Activated T-cell treated with anti-CD3 and anti-CD28 coated beads for 4 hours (primary cell): ENCODE measurements around the gene HDAC4.

Experiments used
- DNase-seq: peaks from one replicate; pipeline ENCODE4 v3.0.0-alpha.2; 2020

Gene HDAC4

DNA sequence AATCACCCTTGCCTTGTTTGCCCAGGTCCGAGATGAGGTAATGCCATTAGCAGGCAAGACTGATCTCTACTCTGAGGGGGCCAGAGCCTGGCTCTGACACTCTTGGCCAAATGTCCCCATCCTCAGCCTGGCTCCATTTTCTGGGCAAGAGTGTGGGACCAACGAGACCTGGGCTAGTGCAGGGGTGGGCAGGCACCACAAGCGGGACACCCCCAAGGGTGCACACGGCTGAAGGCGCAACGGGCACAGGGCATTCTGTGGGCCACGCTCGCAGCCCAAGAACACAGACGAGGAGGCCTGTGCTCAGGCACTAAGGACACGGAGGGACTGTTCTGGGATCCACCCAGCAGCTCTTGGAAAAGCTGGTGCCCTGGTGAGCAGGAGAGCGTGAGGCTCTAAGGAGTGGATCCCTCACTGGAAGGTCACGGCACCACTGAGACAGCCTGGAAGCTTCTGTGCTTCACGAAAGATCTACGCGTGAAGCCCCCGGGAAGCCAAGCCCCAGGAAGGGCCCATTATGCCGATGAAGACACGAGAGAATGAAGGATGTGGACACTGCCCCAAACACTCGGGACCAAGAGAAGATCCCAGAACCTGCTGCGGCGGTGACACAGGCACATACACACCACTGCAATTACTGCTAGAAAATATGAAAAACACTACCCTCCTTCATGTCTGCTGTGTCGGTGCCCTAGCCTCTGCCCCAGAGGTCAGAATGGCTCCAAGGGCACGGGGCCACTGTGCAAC is 138.2 kb downstream of the HDAC4 start:
- DNase-seq = no peak

DNA sequence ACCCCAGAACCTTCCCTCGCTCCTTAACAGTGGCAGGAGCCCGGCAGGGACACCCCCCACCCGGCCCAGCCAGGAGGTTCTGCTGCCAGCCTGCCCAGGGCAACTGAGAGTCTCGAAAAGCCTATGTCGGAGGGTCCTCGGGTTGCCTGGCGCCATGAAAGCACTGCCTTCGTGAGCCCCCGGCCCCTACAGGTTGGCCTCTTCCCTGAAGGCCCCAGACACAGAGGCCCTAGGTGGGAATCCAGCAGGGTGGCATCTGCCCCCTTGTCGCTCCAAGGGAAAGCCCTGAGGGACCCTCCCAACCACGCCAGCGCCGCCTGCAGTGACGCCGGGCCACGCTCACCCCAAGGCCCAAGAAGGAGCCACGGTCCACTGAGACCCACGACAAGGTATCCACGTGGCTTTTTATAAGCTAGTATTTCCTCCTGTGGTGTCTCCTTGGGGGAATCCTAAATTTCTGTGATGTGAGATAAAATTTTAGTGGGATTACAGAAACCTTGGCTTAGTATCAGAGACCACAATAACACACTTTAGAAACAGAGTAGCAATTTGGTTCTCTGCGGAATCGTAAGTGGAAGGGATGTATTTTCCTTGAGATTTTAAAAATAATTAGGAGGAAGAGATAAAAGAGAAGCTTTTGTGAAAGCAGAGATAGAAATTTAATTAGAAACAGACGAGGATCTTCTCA is 138.9 kb downstream of the HDAC4 start:
- DNase-seq = no peak

DNA sequence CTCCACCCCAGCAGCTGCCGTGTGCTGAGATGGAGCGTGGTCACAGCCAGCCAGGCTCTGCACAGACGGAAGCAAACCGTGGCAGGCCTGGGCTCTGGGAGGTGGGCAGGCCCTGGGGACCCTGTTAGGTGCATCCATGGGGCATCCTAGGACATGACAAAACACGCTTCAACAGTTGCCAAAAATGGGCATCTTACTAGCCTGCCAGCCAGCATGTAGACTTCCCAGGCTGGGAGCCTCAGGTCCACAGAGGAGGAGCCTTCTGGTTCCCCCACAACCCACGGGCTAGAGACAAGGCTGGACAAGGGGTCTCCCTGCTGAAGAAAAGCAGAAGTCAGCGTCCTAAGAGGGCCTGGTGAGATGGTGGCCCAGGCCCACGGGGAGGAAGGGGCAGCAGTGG is 139.5 kb downstream of the HDAC4 start:
- DNase-seq = no peak

DNA sequence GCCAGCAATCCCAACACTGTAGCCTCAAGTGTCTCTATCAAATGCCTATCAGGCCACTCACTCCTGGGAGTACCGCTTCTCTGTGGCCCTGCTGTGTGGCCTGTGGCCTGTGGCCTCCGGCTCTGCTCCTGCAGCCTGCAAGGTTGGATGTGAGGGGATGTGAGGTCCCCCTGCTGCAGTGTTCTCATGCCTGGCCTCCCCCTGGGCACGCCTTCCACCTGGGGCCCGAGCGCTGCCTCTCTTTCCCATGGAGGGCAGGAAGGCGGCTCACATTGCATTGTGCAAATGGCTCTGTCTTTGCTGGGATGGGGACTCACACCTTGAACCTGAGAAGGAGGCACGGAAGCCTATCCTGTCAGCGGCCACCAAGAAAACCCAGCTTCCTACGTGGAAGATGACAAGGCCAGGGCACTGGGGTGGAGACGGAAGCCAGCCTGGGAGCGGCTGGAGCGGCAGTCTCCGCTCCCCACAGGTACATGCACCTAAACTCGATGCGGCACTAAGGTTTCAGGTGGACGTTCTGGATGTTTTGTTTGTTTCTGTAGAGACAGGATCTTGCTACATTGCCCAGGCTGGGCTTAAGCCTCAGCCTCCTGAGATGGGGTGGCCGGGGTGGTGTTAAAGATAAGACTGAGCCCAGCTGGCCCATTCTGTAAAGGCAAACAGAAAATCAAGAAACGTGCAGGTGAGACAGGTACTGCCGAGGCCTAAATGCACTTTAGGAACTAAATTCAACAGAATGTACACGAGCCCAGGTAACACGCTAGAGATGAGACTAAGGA is 140.1 kb downstream of the HDAC4 start:
- no peak for DNase-seq

DNA sequence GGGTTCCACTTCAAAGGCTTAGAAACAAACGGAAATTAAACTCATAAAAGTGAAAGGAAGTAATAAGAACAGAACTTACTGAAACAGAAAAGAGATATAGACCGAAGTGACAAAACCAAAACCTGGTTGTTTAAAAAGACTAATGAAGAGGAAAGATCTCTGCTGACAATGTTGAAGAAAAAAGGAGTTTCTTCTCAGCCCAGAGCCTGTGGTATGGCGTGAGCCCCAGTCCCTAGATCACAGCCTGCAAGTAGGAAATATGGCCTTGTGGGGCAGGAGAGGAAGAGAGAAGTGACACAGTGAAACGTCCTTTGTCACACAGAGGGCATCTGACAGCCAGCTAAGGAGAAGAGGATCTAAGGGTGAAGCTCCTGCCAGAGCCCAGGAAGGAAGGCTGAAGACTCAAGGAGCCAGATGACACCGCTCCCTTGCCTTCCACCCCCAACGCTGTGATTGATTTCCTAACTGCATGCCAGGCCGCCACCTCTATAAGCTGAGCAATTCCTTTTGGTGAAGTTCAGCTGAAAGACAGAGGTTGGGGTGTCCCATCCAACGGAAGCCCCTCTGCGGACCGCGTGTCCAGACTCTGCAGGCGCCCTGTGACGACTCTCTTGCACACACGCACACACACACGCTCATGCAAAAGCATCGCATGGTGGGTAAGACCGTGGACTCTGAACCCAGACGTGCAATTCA is 141.1 kb downstream of the HDAC4 start:
- DNase-seq = no peak

DNA sequence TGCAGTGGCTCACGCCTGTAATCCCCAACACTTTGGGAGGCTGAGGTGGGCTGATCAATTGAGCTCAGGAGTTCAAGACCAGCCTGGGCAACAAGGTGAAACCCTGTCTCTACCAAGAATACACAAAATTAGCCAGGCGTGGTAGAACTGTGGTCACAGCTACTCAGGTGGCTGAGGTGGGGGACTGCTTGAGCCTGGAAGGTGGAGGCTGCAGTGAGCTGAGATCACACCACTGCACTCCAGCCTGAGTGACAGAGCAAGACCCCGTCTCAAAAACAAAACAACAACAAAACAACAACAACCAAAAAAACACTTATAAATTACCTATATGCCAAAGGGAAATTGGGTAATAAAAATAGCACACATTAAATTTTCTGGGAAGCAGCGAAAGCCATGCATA is 141.6 kb downstream of the HDAC4 start:
- DNase-seq = no peak

DNA sequence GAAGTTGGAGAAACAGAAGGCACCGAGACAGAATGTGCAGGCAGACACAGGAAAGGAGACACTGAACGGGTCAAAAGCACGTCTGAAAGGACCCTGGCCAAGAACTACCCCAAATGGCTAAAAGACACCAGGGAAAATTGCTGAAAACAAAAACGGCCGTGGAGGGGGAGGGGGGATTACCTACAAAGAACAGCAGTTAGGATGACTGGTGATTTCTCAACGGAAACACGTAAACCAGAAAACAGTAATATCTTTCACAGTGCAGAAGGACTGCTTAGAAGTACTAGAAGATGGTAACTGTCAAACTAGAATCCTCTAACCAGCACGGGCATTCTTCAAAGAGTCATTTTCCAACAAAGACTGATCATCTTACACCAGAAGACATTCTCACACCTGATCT is 142.6 kb downstream of the HDAC4 start:
- no peak for DNase-seq

DNA sequence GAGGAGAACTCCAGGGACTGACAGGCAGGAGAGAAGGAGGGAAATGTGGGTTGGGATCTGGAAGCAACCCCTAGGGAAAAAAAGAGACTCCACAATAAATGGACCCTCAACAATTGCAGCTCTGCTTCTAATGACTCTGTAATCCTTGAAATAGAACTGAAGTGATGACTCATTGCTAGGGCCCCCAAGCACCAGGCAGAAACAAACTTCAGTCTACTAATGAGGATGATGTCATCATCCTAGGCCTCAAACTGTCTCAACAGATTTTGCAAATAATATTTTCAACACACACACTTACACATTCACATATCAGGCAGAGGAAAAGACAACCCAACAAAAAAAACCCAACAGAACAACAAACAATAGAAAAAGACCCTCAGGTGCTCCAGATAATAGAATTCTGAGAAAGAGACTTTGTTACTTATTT is 143.3 kb downstream of the HDAC4 start:
- DNase-seq = no peak

DNA sequence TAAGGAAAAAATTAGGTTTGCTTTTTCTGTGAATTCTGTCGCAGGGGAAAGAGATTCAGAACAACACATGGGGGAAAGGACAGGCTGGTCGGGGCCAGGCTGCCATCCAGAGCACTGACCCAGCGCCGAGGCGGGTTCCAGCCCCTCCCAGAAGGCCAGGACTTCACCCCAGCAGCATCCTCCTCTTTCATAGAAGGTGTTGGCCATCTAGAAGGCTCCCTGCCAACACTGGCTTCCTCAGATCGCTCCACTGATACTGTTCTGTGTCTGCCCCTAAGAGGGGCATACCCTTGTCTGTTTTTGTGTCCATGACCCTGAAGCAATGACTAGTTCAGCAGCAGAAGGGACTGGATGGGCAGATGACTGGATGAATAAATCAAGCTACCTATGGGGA is 144.5 kb downstream of the HDAC4 start:
- no peak for DNase-seq

DNA sequence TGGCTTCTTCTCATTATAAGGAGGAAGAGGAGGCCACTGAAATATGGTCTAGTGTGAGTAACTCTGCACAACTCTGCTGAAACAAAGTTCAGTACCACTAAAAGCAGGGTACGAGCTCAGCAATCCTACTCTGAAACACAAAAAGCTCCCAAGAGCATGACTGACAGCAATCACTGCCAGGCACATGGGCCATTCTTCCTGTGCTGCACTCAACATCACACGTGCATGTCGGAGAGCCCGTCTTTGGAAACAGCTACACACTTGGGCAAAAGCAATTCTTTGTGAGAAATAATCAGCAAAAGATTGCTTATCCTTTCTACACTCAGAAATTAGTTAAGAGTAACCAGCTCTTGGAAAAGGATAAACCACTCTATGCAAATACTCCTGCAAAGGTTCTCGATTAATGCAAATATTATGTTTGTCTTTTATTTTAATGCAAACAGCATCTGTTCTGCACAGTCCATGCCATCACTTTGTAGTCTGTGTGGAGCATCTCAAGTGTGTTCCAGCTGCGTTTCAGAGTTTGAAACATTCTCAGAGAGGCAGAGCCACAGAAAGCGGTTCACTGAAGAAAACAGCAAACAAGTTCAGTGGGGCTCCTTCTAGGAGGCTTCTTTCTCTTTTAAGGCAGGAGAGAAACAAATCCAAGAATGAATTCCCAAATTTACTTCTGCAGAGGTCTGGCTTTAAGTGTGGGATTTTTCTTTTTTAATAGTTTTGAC is 145.0 kb downstream of the HDAC4 start:
- DNase-seq = no peak

DNA sequence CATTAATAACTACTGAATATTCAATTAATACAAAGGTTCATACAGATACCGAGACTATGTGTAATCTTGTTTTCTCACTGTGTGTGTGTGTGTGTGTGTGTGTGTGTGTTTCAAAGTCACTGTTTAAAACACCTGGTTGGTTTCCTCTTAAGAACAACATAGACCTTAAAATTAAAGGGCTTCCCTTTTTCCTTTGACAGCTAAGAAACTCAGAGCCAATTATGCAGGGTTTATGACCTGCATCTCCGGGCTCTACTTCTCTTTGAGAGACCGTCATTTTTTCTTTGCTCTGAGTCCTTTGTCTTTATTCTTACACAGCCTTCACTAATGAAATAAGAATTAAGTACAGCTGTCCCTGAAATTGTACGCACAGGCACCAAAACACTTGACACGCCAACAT is 145.6 kb downstream of the HDAC4 start:
- no peak for DNase-seq

DNA sequence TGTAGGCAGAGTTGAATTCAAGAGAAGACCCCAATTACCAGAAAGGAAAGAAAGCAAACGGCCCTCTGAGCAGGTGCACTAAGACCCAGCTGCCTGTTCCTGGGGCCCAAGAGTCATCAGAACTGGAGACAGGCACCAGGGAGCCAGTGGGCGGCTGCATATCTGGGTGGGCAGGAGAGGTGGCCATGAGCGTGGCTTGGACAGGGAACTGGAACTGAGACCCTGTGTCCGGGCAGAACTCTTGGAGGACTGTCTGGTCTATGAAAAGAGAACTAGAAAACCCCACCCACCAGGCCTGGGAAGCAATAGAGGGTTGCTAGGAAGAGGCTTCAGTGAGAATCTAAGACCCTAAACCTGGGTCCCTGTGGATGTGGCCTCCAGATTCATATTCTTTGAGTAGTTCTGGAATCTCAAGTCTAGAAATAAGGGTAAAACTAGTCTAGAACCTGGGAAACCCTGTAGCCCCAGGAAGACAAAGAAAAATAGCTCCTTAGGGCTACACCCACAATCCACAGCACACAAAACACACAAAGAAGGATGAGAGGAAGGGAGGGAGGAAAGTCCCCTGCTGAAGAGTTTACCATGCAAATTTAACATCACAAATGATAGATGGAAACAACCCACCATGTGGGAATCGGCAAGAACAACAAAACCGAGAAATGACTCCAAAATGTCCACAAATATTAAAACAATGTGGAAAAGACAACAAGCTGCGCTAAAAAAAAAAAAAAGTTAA is 147.0 kb downstream of the HDAC4 start:
- no peak for DNase-seq

DNA sequence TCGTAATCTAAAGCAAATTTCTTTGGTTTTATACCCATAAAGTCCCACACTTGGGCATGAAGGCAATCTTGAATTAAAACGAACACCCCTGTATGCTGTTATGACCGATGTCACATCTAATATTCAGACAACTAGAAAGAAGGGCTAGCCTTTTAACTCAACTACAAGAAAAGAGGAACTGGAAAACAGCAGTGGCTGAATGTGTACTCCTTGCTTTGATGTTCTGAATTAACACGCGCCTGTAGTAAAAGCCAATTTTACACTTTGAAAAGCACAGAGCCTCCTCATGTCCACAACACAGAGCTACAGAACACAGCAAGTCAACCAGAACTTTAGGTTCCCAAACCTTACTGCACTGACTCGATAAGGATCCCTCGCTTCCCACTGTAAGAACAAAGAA is 147.6 kb downstream of the HDAC4 start:
- DNase-seq = no peak

DNA sequence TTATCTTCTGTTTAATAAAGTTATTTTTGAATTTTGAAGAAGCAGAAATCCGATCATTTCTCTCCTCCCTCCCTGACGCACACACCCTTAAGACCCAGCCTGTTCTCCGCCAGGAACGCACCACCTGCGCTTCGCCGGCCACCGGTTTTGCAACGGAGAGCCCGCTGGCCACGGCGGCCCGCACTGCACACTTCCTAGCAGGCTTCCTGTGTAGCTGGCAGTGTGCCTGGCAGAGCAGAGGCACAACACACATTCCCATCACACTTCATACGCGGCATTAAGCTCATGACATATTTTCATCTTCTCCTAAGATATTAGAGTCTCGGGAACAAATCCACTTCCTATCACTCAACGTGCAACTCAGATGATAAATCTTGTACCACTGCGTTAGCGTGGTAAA is 148.0 kb downstream of the HDAC4 start:
- DNase-seq = no peak

DNA sequence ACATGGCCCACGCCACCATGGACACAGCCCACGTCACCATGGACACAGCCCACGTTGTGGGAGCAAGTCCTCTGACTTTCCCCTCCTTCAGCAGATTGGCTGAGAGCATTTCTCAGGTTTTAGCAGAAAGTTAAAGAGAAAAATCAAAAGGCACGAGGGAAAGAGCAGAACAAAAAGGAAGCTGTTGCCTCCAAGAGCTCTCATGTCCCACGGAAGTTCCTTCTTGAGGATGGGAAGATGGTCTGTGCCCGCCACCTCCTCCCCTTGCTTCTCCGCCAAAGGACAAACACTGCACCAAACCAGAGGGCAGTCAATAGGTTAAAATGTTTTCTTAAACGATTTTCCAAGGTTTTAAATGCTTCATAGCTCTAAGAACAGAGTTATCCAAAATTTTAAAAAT is 148.4 kb downstream of the HDAC4 start:
- DNase-seq = no peak

DNA sequence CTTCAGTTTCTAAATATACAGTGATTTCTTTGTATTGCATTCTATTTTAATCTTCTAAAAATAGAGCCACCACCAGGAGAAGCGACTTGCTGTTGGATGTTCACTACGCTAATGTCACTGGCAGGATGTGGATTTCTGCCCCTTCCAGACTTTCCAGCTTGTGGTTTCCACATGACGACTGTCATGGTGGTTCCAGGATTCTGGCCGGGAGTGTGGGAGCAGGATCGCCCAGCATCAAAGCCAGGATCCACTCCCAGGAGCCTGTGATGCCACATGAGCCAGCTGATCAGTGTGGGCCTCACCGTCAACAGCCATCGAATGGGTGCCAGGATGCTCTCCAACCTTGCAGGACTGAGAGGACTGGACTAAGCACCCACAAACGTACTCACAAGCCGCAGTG is 148.8 kb downstream of the HDAC4 start:
- no peak for DNase-seq

DNA sequence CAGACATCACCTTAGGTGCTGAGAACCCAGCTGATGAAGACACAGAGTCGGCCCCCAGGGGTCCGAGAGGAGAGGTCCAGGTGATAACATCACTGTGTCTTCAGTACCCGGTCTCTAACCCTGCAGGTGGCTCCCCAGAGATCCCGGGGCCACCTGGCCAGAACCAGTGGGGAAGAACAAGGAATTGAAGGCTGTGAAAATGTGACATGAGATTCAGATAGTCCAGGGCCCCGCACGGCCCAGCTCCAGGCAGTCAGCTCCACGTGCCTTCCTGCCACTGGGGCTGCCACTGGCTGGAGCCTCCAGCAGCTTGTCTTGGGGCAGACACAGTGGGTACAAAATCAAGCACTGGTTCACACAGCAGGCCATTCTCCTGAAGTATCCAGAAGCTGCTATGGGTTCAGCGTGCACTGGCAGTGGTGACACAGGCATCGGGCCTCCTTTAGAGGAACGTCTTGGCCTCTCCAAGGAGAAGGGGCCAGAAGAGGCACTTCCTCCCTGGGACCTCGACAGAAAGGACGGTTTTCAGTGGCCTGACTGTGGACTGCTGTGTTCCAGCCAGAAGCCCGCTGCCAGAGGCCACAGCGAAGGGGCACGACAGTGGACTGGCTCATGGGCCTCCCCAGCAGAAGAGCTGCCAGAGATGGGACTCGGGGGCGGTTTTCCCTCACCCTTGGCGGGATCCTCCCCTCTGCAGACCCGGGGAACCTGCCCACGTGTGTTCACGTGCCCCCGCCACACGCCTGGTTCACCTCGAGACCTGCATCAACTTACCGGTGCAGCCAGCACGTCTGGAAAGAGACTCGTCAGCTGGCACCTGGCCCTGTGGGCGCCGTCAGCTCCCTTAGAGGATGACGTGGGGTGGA is 150.4 kb downstream of the HDAC4 start:
- DNase-seq = no peak

DNA sequence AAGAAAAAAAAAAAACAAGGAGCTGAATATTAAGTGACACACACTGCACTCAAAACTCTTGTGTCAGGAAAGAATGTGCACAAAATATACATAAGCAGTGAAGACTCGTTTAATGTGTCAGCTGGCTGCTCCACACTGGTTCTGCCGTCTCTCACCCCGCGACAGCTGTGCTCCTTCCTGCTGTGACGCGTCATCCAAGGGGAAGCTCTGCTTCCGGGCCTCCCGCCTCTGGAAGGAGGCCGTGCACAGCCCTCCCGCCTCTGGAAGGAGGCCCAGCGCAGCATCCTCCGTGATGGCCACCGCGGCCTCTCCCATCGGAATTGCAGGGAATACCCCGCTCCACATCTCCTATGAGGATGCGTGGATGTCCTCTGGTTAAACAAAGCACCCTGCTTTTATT is 151.0 kb downstream of the HDAC4 start:
- no peak for DNase-seq

DNA sequence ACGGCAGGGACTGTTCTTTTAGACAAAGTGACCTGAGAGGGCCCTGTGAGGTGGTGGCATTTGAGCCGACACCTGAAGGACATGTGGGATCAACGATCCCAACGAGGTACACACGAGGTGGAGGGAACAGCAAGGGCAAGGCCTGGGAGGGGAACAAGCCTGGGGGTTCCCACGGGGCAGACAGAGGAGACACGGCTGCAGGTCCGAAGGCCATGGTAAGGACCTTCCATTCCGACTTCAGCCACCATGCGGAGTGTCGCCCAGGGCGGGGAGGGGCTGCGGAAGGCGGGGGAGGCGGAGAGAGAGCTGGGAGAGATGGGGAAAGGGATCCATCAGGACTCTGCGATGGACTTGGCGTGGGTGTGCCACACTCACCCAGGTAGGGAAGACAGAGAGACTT is 151.8 kb downstream of the HDAC4 start:
- no peak for DNase-seq

DNA sequence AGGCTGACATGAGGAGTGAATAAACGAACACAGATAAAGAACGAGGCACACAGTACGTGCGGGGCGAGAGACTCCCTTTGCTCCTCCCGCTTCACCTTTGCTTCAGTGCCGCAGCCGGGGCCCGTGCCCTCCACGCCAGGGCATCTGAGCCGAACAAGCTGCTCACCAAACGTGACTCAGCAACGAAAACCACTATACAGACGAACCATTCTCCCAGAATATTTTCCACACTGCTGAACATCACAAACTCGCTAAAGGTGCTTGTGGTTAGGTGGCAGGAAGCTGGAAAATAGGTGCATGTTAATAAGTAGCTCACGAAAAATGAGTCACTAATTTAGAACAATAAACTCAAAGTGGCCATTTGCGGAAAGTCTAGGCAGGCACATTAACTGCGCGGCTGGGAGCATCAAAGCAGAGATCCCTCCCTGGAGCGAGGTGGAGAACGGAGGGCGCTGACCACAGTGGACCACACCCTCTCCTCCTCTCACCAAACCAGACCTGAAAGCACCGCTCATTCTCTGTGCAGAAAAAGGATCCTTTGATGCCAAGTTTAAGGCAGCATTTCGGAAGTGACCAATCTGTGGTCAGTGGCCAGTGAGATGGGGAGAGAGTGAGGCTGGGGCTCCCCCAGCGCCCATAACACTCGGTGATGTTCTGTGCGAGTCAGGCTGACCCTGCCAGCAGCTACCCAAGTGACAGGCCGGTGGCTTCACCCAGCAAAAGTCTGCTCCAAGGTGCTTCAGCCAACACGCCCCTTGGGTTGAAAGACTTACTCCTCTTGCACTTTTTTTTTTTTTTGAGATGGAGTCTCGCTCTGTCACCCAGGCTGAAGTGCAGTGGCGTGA is 153.2 kb downstream of the HDAC4 start:
- no peak for DNase-seq
